Kidney epithelial cell (primary cell): ENCODE results near the gene ARHGEF3. TPM values are rescaled to one million over a fixed set of nuclear protein-coding genes. Genes with fewer than 3 reads are reported as not detected.
"Not testable (repeated sequence)": the region's sequence is repeated elsewhere in the genome, so short reads cannot be mapped to it uniquely, and the experiment has no call there.

Experiments used
- DNase-seq: peaks from one replicate; pipeline ENCODE4 v3.0.0-alpha.2; 2010; ENCODE audit warnings: low read depth
- H3K27me3 ChIP-seq: 2 replicates; pipeline ENCODE4 v1.6.0; 2011; ENCODE audit warnings: low read length; ENCODE audit not compliant: control insufficient read depth, insufficient read depth
- H3K36me3 ChIP-seq: 2 replicates; pipeline ENCODE4 v1.5.1; 2011; ENCODE audit warnings: low read length; ENCODE audit not compliant: control insufficient read depth, insufficient read depth
- H3K4me3 ChIP-seq: 2 replicates; pipeline ENCODE4 v1.5.1; 2011; ENCODE audit warnings: low read depth, mild to moderate bottlenecking, control low read depth, low read length
- CTCF ChIP-seq: IDR thresholded peaks from 2 replicates; pipeline ENCODE4 v1.5.1; 2011; ENCODE audit warnings: mild to moderate bottlenecking, moderate library complexity, low read length, control low read depth, inconsistent platforms; ENCODE audit not compliant: insufficient read depth, poor library complexity, severe bottlenecking
- total RNA-seq: library from RNA; depleted of rRNA; stranded (reverse); fragments of >200 nt; gene quantifications from 2 replicates; pipeline ENCODE4 v1.2.3, GENCODE V29; 2015

ARHGEF3 gene
- total RNA-seq, 1 donor from 2014 or later = 12.4 TPM

GRCh38 chr3:56700151-56700550 lies 101.6 kb downstream of the ARHGEF3 start:
- no peaks in the 10 kb centered on the region for H3K36me3 ChIP-seq
- DNase-seq = no peak
- no peak overlapping the region for H3K4me3 ChIP-seq
- H3K27me3 ChIP-seq = no peaks in the 10 kb centered on the region
- TF ChIP-seq CTCF = no peak

- H3K27me3 ChIP-seq = no peaks in the 10 kb centered on the region
- H3K4me3 ChIP-seq = no peak overlapping the region
- no peak for DNase-seq
- no peak for TF ChIP-seq CTCF
- H3K36me3 ChIP-seq = no peaks in the 10 kb centered on the region
Observed at GRCh38 chr3:56694867-56695683, 106.7 kb downstream of the ARHGEF3 start.

GRCh38 chr3:56693750-56694149 lies 108.0 kb downstream of the ARHGEF3 start:
- H3K36me3 ChIP-seq = no peaks in the 10 kb centered on the region
- H3K4me3 ChIP-seq = no peak overlapping the region
- no peak for TF ChIP-seq CTCF
- DNase-seq = no peak
- no peaks in the 10 kb centered on the region for H3K27me3 ChIP-seq

- H3K4me3 ChIP-seq, H3K36me3 ChIP-seq, H3K27me3 ChIP-seq, DNase-seq: not testable (repeated sequence)
Observed at GRCh38 chr3:56692520-56693433, 109.0 kb downstream of the ARHGEF3 start.

GRCh38 chr3:56692001-56692365 lies 109.8 kb downstream of the ARHGEF3 start:
- not testable (repeated sequence) for H3K4me3 ChIP-seq, H3K36me3 ChIP-seq, H3K27me3 ChIP-seq, DNase-seq

- TF ChIP-seq CTCF = no peak
- Histone ChIP-seq H3K36me3 (no peaks in the 10 kb centered on the region), H3K4me3 (no peak overlapping the region), H3K27me3 (no peaks in the 10 kb centered on the region)
- DNase-seq = no peak
Observed at GRCh38 chr3:56691165-56692000, 110.4 kb downstream of the ARHGEF3 start.
